ENCODE measurements around the gene HSD11B2. TPM values are rescaled to one million over a fixed set of nuclear protein-coding genes. Genes with fewer than 3 reads are reported as not detected.

The HSD11B2 gene
- total RNA-seq, 1 donor from 2014 or later, result 2.2 TPM

- Histone ChIP-seq H3K27me3 (peaks cover under 1% of the 10 kb centered on the region), H3K27ac (no peak overlapping the region), H3K4me3 (no peak overlapping the region), H3K4me1 (peaks cover 11% of the 10 kb centered on the region), H3K9me3 (no peaks in the 10 kb centered on the region), H3K36me3 (no peaks in the 10 kb centered on the region)
- intact Hi-C loops (cut with DNase I), result no loop called here
- DNase-seq (no peak), ATAC-seq (no peak)
- TF ChIP-seq, protein P1, sequence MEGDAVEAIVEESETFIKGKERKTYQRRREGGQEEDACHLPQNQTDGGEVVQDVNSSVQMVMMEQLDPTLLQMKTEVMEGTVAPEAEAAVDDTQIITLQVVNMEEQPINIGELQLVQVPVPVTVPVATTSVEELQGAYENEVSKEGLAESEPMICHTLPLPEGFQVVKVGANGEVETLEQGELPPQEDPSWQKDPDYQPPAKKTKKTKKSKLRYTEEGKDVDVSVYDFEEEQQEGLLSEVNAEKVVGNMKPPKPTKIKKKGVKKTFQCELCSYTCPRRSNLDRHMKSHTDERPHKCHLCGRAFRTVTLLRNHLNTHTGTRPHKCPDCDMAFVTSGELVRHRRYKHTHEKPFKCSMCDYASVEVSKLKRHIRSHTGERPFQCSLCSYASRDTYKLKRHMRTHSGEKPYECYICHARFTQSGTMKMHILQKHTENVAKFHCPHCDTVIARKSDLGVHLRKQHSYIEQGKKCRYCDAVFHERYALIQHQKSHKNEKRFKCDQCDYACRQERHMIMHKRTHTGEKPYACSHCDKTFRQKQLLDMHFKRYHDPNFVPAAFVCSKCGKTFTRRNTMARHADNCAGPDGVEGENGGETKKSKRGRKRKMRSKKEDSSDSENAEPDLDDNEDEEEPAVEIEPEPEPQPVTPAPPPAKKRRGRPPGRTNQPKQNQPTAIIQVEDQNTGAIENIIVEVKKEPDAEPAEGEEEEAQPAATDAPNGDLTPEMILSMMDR (IDR thresholded peaks at IDR 0.05), result no peak
These were observed 11.4 kb upstream of the HSD11B2 start for GRCh38 chr16:67419502-67419901.

DNA sequence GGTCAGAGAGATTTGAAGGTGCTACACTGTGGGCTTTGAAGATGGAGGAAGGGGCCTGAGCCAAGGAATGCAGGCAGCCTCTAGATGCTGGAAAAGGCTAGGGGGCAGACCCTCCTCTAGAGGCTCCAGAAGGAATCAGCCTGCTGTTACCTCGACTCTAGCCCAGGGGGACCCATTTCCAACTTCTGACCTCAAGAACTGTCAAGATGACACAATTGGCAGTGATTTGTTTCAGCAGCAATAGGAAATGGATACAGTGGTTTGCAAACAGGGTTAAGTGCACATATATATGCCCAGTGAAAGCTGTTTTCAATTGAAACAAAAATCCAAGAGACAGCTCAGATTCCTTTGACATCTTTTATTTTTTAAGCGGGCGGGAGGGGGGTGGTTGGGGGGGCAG is 11.0 kb upstream of the HSD11B2 start:
- Histone ChIP-seq H3K27ac (no peak overlapping the region), H3K4me3 (no peak overlapping the region), H3K36me3 (no peaks in the 10 kb centered on the region), H3K9me3 (no peaks in the 10 kb centered on the region), H3K27me3 (peaks cover 5% of the 10 kb centered on the region), H3K4me1 (peaks cover 15% of the 10 kb centered on the region)
- TF ChIP-seq, protein P1 (IDR thresholded peaks at IDR 0.05), result no peak
- DNase-seq (no peak), ATAC-seq (no peak)
- intact Hi-C loops (cut with DNase I), result no loop called here

- intact Hi-C loops (cut with DNase I), result no loop called here
These were observed 9.9 kb upstream of the HSD11B2 start for GRCh38 chr16:67421030-67421429.

GRCh38 chr16:67423015-67423414 is 7.9 kb upstream of the HSD11B2 start:
- H3K27ac ChIP-seq, result no peak overlapping the region
- DNase-seq, result no peak
- TF ChIP-seq, protein P1 (IDR thresholded peaks at IDR 0.05), result no peak
- intact Hi-C loops (cut with DNase I), result no loop called here
- H3K36me3 ChIP-seq, result no peaks in the 10 kb centered on the region
- no peak overlapping the region for H3K4me3 ChIP-seq
- no peaks in the 10 kb centered on the region for H3K9me3 ChIP-seq
- no peak for ATAC-seq
- peaks cover 7% of the 10 kb centered on the region for H3K4me1 ChIP-seq
- H3K27me3 ChIP-seq, result peaks cover 6% of the 10 kb centered on the region

More at GRCh38 chr16:67421030-67421429, 9.9 kb upstream of the HSD11B2 start:
- Histone ChIP-seq H3K4me3 (no peak overlapping the region), H3K4me1 (peaks cover 8% of the 10 kb centered on the region), H3K27ac (no peak overlapping the region), H3K27me3 (peaks cover 6% of the 10 kb centered on the region), H3K36me3 (no peaks in the 10 kb centered on the region), H3K9me3 (no peaks in the 10 kb centered on the region)
- DNase-seq (no peak), ATAC-seq (no peak)
- TF ChIP-seq, protein P1 (IDR thresholded peaks at IDR 0.05), result no peak

GRCh38 chr16:67423611-67424260 is 7.2 kb upstream of the HSD11B2 start:
- peaks cover 6% of the 10 kb centered on the region for H3K27me3 ChIP-seq
- intact Hi-C loops (cut with DNase I), result no loop called here
- peak overlapping the region; percentile 17 for H3K27ac ChIP-seq
- H3K9me3 ChIP-seq, result no peaks in the 10 kb centered on the region
- H3K4me1 ChIP-seq, result peaks cover 11% of the 10 kb centered on the region
- ATAC-seq, result peak; percentile 39
- TF ChIP-seq, protein P1 (IDR thresholded peaks at IDR 0.05), result no peak
- no peak overlapping the region for H3K4me3 ChIP-seq
- no peaks in the 10 kb centered on the region for H3K36me3 ChIP-seq
- no peak for DNase-seq

GRCh38 chr16:67424261-67424615 is 6.7 kb upstream of the HSD11B2 start:
- intact Hi-C loops (cut with DNase I), result no loop called here
- TF ChIP-seq, protein P1 (IDR thresholded peaks at IDR 0.05), result no peak
- no peaks in the 10 kb centered on the region for H3K9me3 ChIP-seq
- ATAC-seq (no peak), DNase-seq (no peak)
- no peaks in the 10 kb centered on the region for H3K36me3 ChIP-seq
- peaks cover 11% of the 10 kb centered on the region for H3K4me1 ChIP-seq
- peaks cover 6% of the 10 kb centered on the region for H3K27me3 ChIP-seq
- H3K27ac ChIP-seq, result no peak overlapping the region
- H3K4me3 ChIP-seq, result no peak overlapping the region

All from upper lobe of right lung (tissue), 1 donor.